MCF 10A (cell line): ENCODE measurements around the gene SPN. TPM values are rescaled to one million over a fixed set of nuclear protein-coding genes. Genes with fewer than 3 reads are reported as not detected.
"Not testable (repeated sequence)": the region's sequence is repeated elsewhere in the genome, so short reads cannot be mapped to it uniquely, and the experiment has no call there.

ENCODE experiments used
- BruUV-seq: library from RNA; stranded (reverse); fragments of 400-500 nt; replicated peaks from 2 replicates; lab custom pipeline; 2021; lab: Mats Ljungman, UMichigan
- CTCF ChIA-PET: fragments of 300-600 bp; sonication (Branson Sonifier 250); formaldehyde crosslinking; extraction: SDS; loops from one replicate; lab custom pipeline; 2021; ENCODE audit warnings: antibody characterized with exemption, inconsistent platforms; lab: Yijun Ruan, JAX
- POLR2A ChIA-PET: fragments of 300-600, 350-650 bp; sonication (Branson Sonifier 250); formaldehyde crosslinking; extraction: SDS; loops from one replicate; lab custom pipeline; 2020; ENCODE audit warnings: antibody characterized with exemption, inconsistent platforms; lab: Yijun Ruan, JAX
- DNase-seq: peaks from one replicate; pipeline ENCODE4 v3.0.0-alpha.2; 2018; ENCODE audit not compliant: unreplicated experiment
- H3K27ac Mint-ChIP-seq: one replicate; pipeline ENCODE4 v1.8.0; 2022; ENCODE audit warnings: mild to moderate bottlenecking, low read depth, mixed read lengths; ENCODE audit not compliant: unreplicated experiment
- H3K27me3 Mint-ChIP-seq: one replicate; pipeline ENCODE4 v1.8.0; 2022; ENCODE audit warnings: mixed read lengths; ENCODE audit not compliant: insufficient read depth, unreplicated experiment
- H3K36me3 Mint-ChIP-seq: one replicate; pipeline ENCODE4 v1.8.0; 2022; ENCODE audit warnings: mild to moderate bottlenecking, moderate library complexity, mixed read lengths; ENCODE audit not compliant: insufficient read depth, unreplicated experiment
- H3K4me1 Mint-ChIP-seq: one replicate; pipeline ENCODE4 v1.8.0; 2022; ENCODE audit warnings: mixed read lengths; ENCODE audit not compliant: insufficient read depth, unreplicated experiment
- H3K4me3 Mint-ChIP-seq: one replicate; pipeline ENCODE4 v1.8.0; 2022; ENCODE audit warnings: mild to moderate bottlenecking, moderate library complexity, mixed read lengths; ENCODE audit not compliant: unreplicated experiment
- H3K9me3 Mint-ChIP-seq: one replicate; pipeline ENCODE4 v1.8.0; 2022; ENCODE audit warnings: mixed read lengths; ENCODE audit not compliant: unreplicated experiment
- intact Hi-C: fragments of 100-400 bp; cut with micrococcal nuclease; formaldehyde crosslinking; loops from 2 replicates; pipeline ENCODE4 v1.14.1; 2022
- total RNA-seq: library from RNA; stranded (reverse); gene quantifications from 2 replicates; pipeline ENCODE4 v1.2.3, GENCODE V29; 2022

Gene SPN
- total RNA-seq, 1 experiment from 2014 or later = not detected

DNA sequence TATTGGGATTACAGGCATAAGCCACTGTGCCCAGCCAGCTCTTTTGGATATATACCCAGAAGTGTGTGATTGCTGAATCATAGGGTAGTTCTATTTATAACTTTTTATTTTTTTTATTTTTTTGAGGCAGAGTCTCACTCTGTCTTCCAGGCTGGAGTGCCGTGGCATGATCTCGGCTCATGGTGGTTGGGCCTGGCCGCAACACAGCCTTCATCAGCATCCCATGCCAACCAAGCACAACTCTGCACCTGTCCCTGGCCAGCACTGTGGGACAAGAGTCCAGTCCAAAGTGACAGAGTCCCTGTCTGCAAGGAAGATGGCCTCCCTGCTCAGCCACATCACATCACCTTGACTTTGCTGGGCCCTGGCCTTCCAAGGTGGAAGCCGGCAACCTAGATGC lies 37.9 kb upstream of the SPN start:
- H3K4me3 Mint-ChIP-seq, DNase-seq, CTCF ChIA-PET, H3K27ac Mint-ChIP-seq, intact Hi-C loops, BruUV-seq, H3K4me1 Mint-ChIP-seq, POLR2A ChIA-PET, H3K36me3 Mint-ChIP-seq, H3K27me3 Mint-ChIP-seq, H3K9me3 Mint-ChIP-seq: not testable (repeated sequence)

DNA sequence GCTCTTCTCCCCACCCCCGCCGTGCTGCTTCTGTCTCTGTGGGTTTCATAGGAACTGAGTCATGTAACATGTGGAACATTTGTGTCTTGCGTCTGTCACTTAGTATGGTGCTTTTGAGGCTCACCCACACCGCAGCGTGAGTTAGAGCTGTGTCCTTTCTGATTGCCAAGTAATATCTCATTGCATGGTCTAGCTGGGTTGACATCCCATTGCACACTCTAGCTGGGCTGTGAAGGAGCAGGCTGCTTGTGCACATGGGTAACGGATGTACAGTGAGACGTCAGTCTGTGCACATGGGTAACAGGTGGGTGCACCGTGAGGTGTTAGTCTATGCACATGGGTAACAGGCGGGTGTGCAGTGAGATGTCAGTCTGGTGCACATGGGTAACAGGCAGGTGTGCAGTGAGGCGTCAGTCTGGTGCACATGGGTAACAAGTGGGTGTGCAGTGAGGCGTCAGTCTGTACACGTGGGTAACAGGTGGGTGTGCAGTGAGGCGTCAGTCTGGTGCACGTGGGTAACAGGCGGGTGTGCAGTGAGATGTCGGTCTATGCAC lies 36.2 kb upstream of the SPN start:
- intact Hi-C loops = not testable (repeated sequence)

GRCh38 chr16:29627661-29628075 lies 35.4 kb upstream of the SPN start:
- POLR2A ChIA-PET, H3K4me1 Mint-ChIP-seq, DNase-seq, H3K9me3 Mint-ChIP-seq, BruUV-seq, intact Hi-C loops, H3K36me3 Mint-ChIP-seq, H3K27ac Mint-ChIP-seq, H3K27me3 Mint-ChIP-seq, H3K4me3 Mint-ChIP-seq, CTCF ChIA-PET: not testable (repeated sequence)

More for the DNA sequence above, 36.2 kb upstream of the SPN start:
- H3K4me3 Mint-ChIP-seq, DNase-seq, H3K4me1 Mint-ChIP-seq, H3K36me3 Mint-ChIP-seq, POLR2A ChIA-PET, H3K27ac Mint-ChIP-seq, CTCF ChIA-PET, H3K27me3 Mint-ChIP-seq, BruUV-seq, H3K9me3 Mint-ChIP-seq: not testable (repeated sequence)

- intact Hi-C loops, H3K4me3 Mint-ChIP-seq, CTCF ChIA-PET, H3K4me1 Mint-ChIP-seq, H3K27me3 Mint-ChIP-seq, H3K36me3 Mint-ChIP-seq, BruUV-seq, POLR2A ChIA-PET, H3K27ac Mint-ChIP-seq, DNase-seq, H3K9me3 Mint-ChIP-seq: not testable (repeated sequence)
These were observed 34.3 kb upstream of the SPN start for GRCh38 chr16:29628707-29629106.

DNA sequence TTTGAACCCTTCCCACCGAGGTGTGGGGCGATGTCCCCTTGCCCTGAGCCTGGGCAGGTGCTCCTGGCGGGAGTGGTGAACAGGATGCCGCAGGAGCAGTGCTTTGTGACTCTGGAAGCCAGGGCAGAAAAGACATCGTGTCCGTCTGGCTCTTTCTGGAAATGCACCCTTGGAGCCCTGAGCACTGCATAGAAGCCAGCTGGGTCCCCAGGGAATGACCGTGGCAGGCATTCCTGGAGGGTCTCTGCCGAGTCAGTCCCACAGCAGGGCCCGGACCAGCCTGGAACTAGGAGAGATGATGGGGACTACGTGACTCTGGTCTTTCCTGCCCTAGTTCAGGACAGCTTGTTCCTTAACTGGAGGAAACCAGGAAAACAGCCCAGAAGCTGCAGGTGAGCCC lies 33.7 kb upstream of the SPN start:
- DNase-seq, H3K36me3 Mint-ChIP-seq, H3K4me1 Mint-ChIP-seq, CTCF ChIA-PET, H3K9me3 Mint-ChIP-seq, H3K27me3 Mint-ChIP-seq, H3K27ac Mint-ChIP-seq, H3K4me3 Mint-ChIP-seq, BruUV-seq, POLR2A ChIA-PET, intact Hi-C loops: not testable (repeated sequence)

GRCh38 chr16:29631658-29632057 lies 31.4 kb upstream of the SPN start:
- H3K27ac Mint-ChIP-seq, H3K9me3 Mint-ChIP-seq, H3K27me3 Mint-ChIP-seq, POLR2A ChIA-PET, H3K4me1 Mint-ChIP-seq, intact Hi-C loops, DNase-seq, H3K4me3 Mint-ChIP-seq, BruUV-seq, H3K36me3 Mint-ChIP-seq, CTCF ChIA-PET: not testable (repeated sequence)

GRCh38 chr16:29635902-29636301 lies 27.1 kb upstream of the SPN start:
- H3K9me3 Mint-ChIP-seq, CTCF ChIA-PET, intact Hi-C loops, H3K27ac Mint-ChIP-seq, H3K4me3 Mint-ChIP-seq, BruUV-seq, H3K36me3 Mint-ChIP-seq, DNase-seq, H3K27me3 Mint-ChIP-seq, H3K4me1 Mint-ChIP-seq: not testable (repeated sequence)
- POLR2A ChIA-PET = interaction anchor here (0.6 kb wide), 1 partner anchor 10 kb away, joined by 4 read pairs; no protein-coding TSS in a partner anchor

- H3K9me3 Mint-ChIP-seq, CTCF ChIA-PET, H3K36me3 Mint-ChIP-seq, BruUV-seq, H3K4me1 Mint-ChIP-seq, H3K27me3 Mint-ChIP-seq, DNase-seq, H3K4me3 Mint-ChIP-seq, H3K27ac Mint-ChIP-seq, intact Hi-C loops: not testable (repeated sequence)
- POLR2A ChIA-PET = interaction anchor here (0.6 kb wide), 1 partner anchor 9 kb away, joined by 4 read pairs; no protein-coding TSS in a partner anchor
These were observed 26.7 kb upstream of the SPN start for GRCh38 chr16:29636368-29636767.

DNA sequence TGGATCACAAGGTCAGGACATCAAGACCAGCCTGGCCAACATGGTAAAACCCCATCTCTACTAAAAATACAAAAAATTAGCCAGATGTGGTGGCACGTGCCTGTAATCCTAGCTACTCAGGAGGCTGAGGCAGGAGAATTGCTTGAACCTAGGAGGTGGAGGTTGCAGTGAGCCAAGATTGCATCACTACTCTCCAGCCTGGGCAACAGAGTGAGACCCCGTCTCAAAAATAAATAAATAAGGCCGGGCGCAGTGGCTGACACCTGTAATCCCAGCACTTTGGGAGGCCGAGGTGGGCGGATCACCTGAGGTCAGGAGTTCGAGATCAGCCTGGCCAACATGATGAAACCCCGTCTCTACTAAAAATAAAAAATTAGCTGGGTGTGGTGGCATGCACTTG lies 24.3 kb upstream of the SPN start:
- H3K4me1 Mint-ChIP-seq, H3K36me3 Mint-ChIP-seq, CTCF ChIA-PET, H3K9me3 Mint-ChIP-seq, POLR2A ChIA-PET, BruUV-seq, H3K27me3 Mint-ChIP-seq, DNase-seq, H3K27ac Mint-ChIP-seq, H3K4me3 Mint-ChIP-seq, intact Hi-C loops: not testable (repeated sequence)
